Measurements from ENCODE around the gene ARHGAP25.

GRCh38 chr2:68708629-68709028 is 26.0 kb upstream of the ARHGAP25 start:
- TF ChIP-seq EP300 (IDR thresholded peaks at IDR 0.05; ENCODE audit: borderline replicate concordance) = no peak
- no peak for TF ChIP-seq CEBPB (IDR thresholded peaks at IDR 0.05)
- TF ChIP-seq YY1 (IDR thresholded peaks at IDR 0.05; ENCODE audit: low read depth) = no peak
- no peak for TF ChIP-seq MAX (IDR thresholded peaks at IDR 0.05)
- TF ChIP-seq REST (IDR thresholded peaks at IDR 0.05; ENCODE audit: low read depth) = no peak
- TF ChIP-seq EGR1 (IDR thresholded peaks at IDR 0.05) = no peak
- TF ChIP-seq FOXM1 (IDR thresholded peaks at IDR 0.05; ENCODE audit: borderline replicate concordance, low read depth) = no peak
- no peak for TF ChIP-seq RAD21 (IDR thresholded peaks at IDR 0.05; ENCODE audit: low read depth)
- no peak for TF ChIP-seq NFIC (IDR thresholded peaks at IDR 0.05)
- no peak for TF ChIP-seq CREB1 (IDR thresholded peaks at IDR 0.05; ENCODE audit: low read depth)
- no peak for TF ChIP-seq TCF12 (IDR thresholded peaks at IDR 0.05; ENCODE audit: low read depth)
- no peak for TF ChIP-seq USF1 (IDR thresholded peaks at IDR 0.05)

Measured in Ishikawa (cell line).